HEK293 (cell line): Measurements from ENCODE around the gene SCN4B.
A peak's percentile ranks its signal among the peaks of the same experiment; 100 is the strongest.

Source experiments
- CTCF ChIA-PET: fragments of 350-600 bp; formaldehyde crosslinking; extraction: SDS; loops from one replicate; lab custom pipeline; 2021; ENCODE audit warnings: antibody characterized with exemption; lab: Yijun Ruan, JAX
- POLR2A ChIA-PET: fragments of 300-600 bp; formaldehyde crosslinking; extraction: SDS; loops from one replicate; lab custom pipeline; 2020; ENCODE audit warnings: antibody characterized with exemption, inconsistent platforms; lab: Yijun Ruan, JAX
- H3K27ac ChIP-seq: fragments of 200-500 bp; sonication (Bioruptor generic); 2 replicates; pipeline ENCODE4 v1.5.1; 2014; ENCODE audit warnings: low read depth, low read length, control low read depth, inconsistent platforms; ENCODE audit errors: extremely low read depth
- H3K36me3 ChIP-seq, 2 experiments: fragments of 200-500 bp in 1 of 2; sonication (Bioruptor generic) in 1 of 2; 1 replicate in 1 of 2; 2 replicates in 1 of 2; pipeline ENCODE4 v1.5.1; 2014 to 2017; ENCODE audit warnings: inconsistent platforms in 2 of 2, low read length in 2 of 2; ENCODE audit not compliant: control insufficient read depth in 2 of 2, insufficient read depth in 1 of 2
- H3K4me1 ChIP-seq: fragments of 200-500 bp; sonication (Bioruptor generic); 2 replicates; pipeline ENCODE4 v1.5.1; 2014; ENCODE audit warnings: mild to moderate bottlenecking, low read length, inconsistent platforms; ENCODE audit not compliant: control insufficient read depth, insufficient read depth
- H3K4me3 ChIP-seq: 2 replicates; pipeline ENCODE4 v1.5.1; 2011; ENCODE audit warnings: low read depth, mild to moderate bottlenecking, control low read depth, low read length, moderate library complexity
- H3K9me3 ChIP-seq: fragments of 200-500 bp; sonication (Bioruptor generic); 2 replicates; pipeline ENCODE4 v1.5.1; 2014; ENCODE audit warnings: low read depth, low read length, inconsistent platforms; ENCODE audit not compliant: control insufficient read depth, insufficient read depth
- GLIS2 ChIP-seq: fragments of 450-650 bp; formaldehyde crosslinking; IDR thresholded peaks from 2 replicates; pipeline ENCODE4 v1.5.1; 2016; ENCODE audit warnings: missing biosample characterization, missing genetic modification characterization
- INSM2 ChIP-seq: fragments of 450-650 bp; formaldehyde crosslinking; IDR thresholded peaks from 2 replicates; pipeline ENCODE4 v1.5.1; 2016; ENCODE audit warnings: missing biosample characterization, missing genetic modification characterization
- KLF8 ChIP-seq: fragments of 450-650 bp; formaldehyde crosslinking; IDR thresholded peaks from 2 replicates; pipeline ENCODE4 v1.5.1; 2016; ENCODE audit warnings: missing biosample characterization, missing genetic modification characterization
- MYNN ChIP-seq: fragments of 450-650 bp; formaldehyde crosslinking; IDR thresholded peaks from 2 replicates; pipeline ENCODE4 v1.5.1; 2016; ENCODE audit warnings: missing biosample characterization, missing genetic modification characterization, borderline replicate concordance
- SCRT2 ChIP-seq: fragments of 450-650 bp; formaldehyde crosslinking; IDR thresholded peaks from 2 replicates; pipeline ENCODE4 v1.5.1; 2016; ENCODE audit warnings: missing biosample characterization, missing genetic modification characterization
- ZBTB21 ChIP-seq: fragments of 450-650 bp; formaldehyde crosslinking; IDR thresholded peaks from 2 replicates; pipeline ENCODE4 v1.5.1; 2017; ENCODE audit warnings: missing biosample characterization, missing genetic modification characterization
- ZEB2 ChIP-seq: fragments of 450-650 bp; formaldehyde crosslinking; IDR thresholded peaks from 2 replicates; pipeline ENCODE4 v1.5.1; 2016; ENCODE audit warnings: missing biosample characterization, missing genetic modification characterization
- ZFP3 ChIP-seq: fragments of 450-650 bp; formaldehyde crosslinking; IDR thresholded peaks from 2 replicates; pipeline ENCODE4 v1.5.1; 2016; ENCODE audit warnings: low read depth, missing biosample characterization, missing genetic modification characterization
- ZIC2 ChIP-seq: fragments of 450-650 bp; formaldehyde crosslinking; IDR thresholded peaks from 2 replicates; pipeline ENCODE4 v1.5.1; 2016; ENCODE audit warnings: missing biosample characterization, missing genetic modification characterization
- ZNF16 ChIP-seq: fragments of 450-650 bp; formaldehyde crosslinking; IDR thresholded peaks from 2 replicates; pipeline ENCODE4 v1.5.1; 2016; ENCODE audit warnings: low read depth, missing biosample characterization, missing genetic modification characterization
- ZNF175 ChIP-seq: fragments of 450-650 bp; formaldehyde crosslinking; IDR thresholded peaks from 2 replicates; pipeline ENCODE4 v1.5.1; 2016; ENCODE audit warnings: missing biosample characterization, missing genetic modification characterization
- ZNF23 ChIP-seq: fragments of 450-650 bp; formaldehyde crosslinking; IDR thresholded peaks from 2 replicates; pipeline ENCODE4 v1.5.1; 2016; ENCODE audit warnings: missing biosample characterization, missing genetic modification characterization, borderline replicate concordance
- ZNF26 ChIP-seq: fragments of 450-650 bp; formaldehyde crosslinking; IDR thresholded peaks from 2 replicates; pipeline ENCODE4 v1.5.1; 2016; ENCODE audit warnings: missing biosample characterization, missing genetic modification characterization
- ZNF394 ChIP-seq: fragments of 450-650 bp; formaldehyde crosslinking; IDR thresholded peaks from 2 replicates; pipeline ENCODE4 v1.5.1; 2016; ENCODE audit warnings: missing biosample characterization, missing genetic modification characterization, mild to moderate bottlenecking, moderate library complexity, borderline replicate concordance
- ZNF530 ChIP-seq: fragments of 450-650 bp; formaldehyde crosslinking; IDR thresholded peaks from 2 replicates; pipeline ENCODE4 v1.5.1; 2016; ENCODE audit warnings: low read depth, missing biosample characterization, missing genetic modification characterization
- ZNF571 ChIP-seq: fragments of 450-650 bp; formaldehyde crosslinking; IDR thresholded peaks from 2 replicates; pipeline ENCODE4 v1.5.0; 2017; ENCODE audit warnings: missing biosample characterization, missing genetic modification characterization
- ZNF830 ChIP-seq: fragments of 450-650 bp; IDR thresholded peaks from 2 replicates; pipeline ENCODE4 v1.5.0; 2018; ENCODE audit warnings: missing biosample characterization, missing genetic modification characterization, low read depth, mild to moderate bottlenecking, moderate library complexity
- ZXDB ChIP-seq: fragments of 450-650 bp; formaldehyde crosslinking; IDR thresholded peaks from 2 replicates; pipeline ENCODE4 v1.5.1; 2016; ENCODE audit warnings: missing biosample characterization, missing genetic modification characterization

SCN4B gene

GRCh38 chr11:118170231-118170630 lies 17.6 kb upstream of the SCN4B start:
- POLR2A ChIA-PET: no interaction called here
- Histone ChIP-seq H3K4me1 (no peaks in the 10 kb centered on the region), H3K27ac (no peak overlapping the region), H3K4me3 (no peak overlapping the region), H3K9me3 (no peaks in the 10 kb centered on the region), H3K36me3 (no peaks in the 10 kb centered on the region)
- no peak for TF ChIP-seq ZXDB
- no peak for TF ChIP-seq ZNF830 (tag by site-specific recombination)
- no peak for TF ChIP-seq ZFP3 (tag by site-specific recombination)
- TF ChIP-seq GLIS2 (tag by site-specific recombination): no peak
- TF ChIP-seq ZNF26: no peak
- TF ChIP-seq ZNF23 (tag by site-specific recombination): no peak
- TF ChIP-seq ZNF16 (tag by site-specific recombination): no peak
- no peak for TF ChIP-seq ZNF175 (tag by site-specific recombination)
- TF ChIP-seq MYNN (tag by site-specific recombination): no peak
- TF ChIP-seq KLF8 (tag by site-specific recombination): no peak
- TF ChIP-seq ZNF530 (tag by site-specific recombination): no peak
- TF ChIP-seq ZNF394 (tag by site-specific recombination): no peak
- no peak for TF ChIP-seq ZBTB21
- CTCF ChIA-PET: interaction anchor here (0.7 to 7.5 kb wide), 12 partner anchors 11 to 519 kb away, joined by 3 to 128 read pairs (median 6); no protein-coding TSS in a partner anchor

GRCh38 chr11:118169300-118170140 lies 16.9 kb upstream of the SCN4B start:
- POLR2A ChIA-PET: interaction anchor here (0.6 to 1.0 kb wide), 2 partner anchors 16 to 446 kb away, joined by 4 to 10 read pairs; partner anchors contain the start of gene SCN4B
- CTCF ChIA-PET: interaction anchor here (0.7 to 7.5 kb wide), 10 partner anchors 12 to 520 kb away, joined by 3 to 128 read pairs (median 8); no protein-coding TSS in a partner anchor
- Histone ChIP-seq H3K4me1 (no peaks in the 10 kb centered on the region), H3K36me3 (no peaks in the 10 kb centered on the region), H3K27ac (no peak overlapping the region), H3K9me3 (no peaks in the 10 kb centered on the region), H3K4me3 (no peak overlapping the region)
- TF ChIP-seq ZNF571 (tag by site-specific recombination) (no peak), INSM2 (no peak), ZIC2 (tag by site-specific recombination) (peak; percentile 35)

- TF ChIP-seq SCRT2 (tag by site-specific recombination) (peak; percentile 40; the same call in 1 of the 2 replicates), ZEB2 (tag by site-specific recombination) (no peak)
- POLR2A ChIA-PET: interaction anchor here (1.0 kb wide), 1 partner anchor 16 kb away, joined by 4 read pairs; the partner anchor contains the start of gene SCN4B
- CTCF ChIA-PET: interaction anchor here (4.5 to 7.5 kb wide), 2 partner anchors 11 to 22 kb away, joined by 99 to 128 read pairs; no protein-coding TSS in a partner anchor
- no peak overlapping the region for H3K27ac ChIP-seq
- H3K4me3 ChIP-seq: no peak overlapping the region
- H3K4me1 ChIP-seq: no peaks in the 10 kb centered on the region
- no peaks in the 10 kb centered on the region for H3K36me3 ChIP-seq
- no peaks in the 10 kb centered on the region for H3K9me3 ChIP-seq
Observed at GRCh38 chr11:118168751-118169150, 16.1 kb upstream of the SCN4B start.
